NCI-H2029 treated with DMSO at 0.1 percent for 48 hours (cell line): Measurements from ENCODE around the gene PSMG4.

Experiments
- DNase-seq: peaks from one replicate; lab custom pipeline; 2025; lab: John Stamatoyannopoulos, UW

The PSMG4 gene

DNA sequence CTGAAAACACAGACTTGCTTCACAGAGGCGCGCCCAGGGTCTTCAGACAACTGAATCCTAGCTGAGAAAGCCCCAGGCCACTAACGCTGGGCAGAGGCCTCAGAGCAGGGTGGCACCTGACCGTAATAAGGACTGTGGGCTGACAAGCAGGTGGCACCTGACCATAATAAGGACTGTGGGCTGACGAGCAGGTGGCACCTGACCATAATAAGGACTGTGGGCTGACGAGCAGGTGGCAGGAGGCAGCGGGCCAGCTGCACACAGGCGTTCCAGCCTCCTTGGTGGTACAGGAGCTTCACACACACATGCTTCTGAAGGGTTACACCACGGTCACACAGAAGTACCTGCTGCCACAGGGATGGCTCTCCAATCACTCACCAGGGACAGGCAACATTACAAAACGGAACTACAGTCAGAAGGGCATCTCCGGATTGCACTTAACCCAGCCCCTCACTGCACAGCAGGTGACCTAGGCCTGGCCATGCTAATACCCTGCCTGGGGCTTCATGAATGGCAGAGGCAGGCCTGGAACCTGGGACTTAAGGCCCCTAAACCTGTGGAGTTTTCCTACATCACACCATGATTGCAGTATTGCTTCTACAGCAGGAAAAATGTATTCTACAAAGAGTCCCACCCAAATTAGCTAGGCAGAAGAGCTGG, 50.8 kb downstream of the PSMG4 start:
- DNase-seq = peak; percentile 99

DNA sequence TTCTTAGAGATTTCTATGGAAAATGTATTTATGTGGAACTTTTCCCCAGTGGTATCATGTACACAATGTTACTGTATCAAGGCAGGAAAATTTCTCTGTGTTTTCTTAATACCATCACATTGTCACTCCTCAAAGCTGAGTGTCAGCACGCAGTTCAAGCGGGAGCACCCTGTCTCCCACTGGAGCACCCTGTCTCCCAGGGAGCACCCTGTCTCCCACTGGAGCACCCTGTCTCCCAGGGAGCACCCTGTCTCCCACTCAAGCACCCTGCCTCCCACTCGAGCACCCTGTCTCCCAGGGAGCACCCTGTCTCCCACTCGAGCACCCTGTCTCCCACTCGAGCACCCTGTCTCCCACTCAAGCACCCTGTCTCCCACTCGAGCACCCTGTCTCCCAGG, 51.3 kb downstream of the PSMG4 start:
- no peak for DNase-seq

DNA sequence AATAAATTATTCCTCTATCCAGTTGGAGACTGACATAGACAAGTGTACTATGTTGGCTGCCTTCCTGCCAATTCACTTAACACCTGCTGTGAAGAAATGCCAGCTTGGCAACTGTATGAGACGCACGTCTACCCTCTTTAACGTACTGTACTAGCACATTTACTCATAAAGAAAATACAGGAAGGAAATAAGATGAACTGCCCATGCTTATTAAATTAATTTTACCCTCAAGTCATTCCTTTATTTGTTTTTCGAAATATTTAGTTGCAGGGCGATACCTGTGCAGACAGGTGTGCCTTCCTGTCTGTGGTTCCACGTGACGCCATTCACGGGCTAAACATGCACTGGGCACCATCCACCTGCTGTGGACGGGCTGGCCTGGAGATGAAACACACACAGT, 52.0 kb downstream of the PSMG4 start:
- peak; percentile 93 for DNase-seq

GRCh38 chr6:3311826-3312225, 53.1 kb downstream of the PSMG4 start:
- DNase-seq = no peak

- no peak for DNase-seq
These were observed 54.0 kb downstream of the PSMG4 start for GRCh38 chr6:3312604-3313231.

DNA sequence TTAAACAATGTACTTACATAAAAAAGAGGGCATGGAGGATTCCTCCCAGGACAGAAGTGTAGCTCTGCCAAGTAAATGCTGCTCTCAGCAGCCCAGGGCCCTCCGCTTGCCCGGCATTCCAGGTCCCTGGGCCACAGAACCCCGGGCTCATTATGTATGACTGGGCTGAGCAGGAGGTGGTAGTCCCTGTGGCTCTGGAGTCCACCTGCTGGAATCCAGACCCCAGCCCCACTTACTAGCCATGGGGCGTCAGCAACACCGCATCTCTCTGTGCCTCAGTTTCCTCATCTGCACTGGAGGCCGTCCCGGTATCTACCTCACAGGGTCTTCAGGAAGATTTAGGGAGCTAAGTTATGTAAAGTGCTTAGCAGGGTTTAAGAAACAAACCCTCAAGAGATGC, 55.4 kb downstream of the PSMG4 start:
- no peak for DNase-seq

DNA sequence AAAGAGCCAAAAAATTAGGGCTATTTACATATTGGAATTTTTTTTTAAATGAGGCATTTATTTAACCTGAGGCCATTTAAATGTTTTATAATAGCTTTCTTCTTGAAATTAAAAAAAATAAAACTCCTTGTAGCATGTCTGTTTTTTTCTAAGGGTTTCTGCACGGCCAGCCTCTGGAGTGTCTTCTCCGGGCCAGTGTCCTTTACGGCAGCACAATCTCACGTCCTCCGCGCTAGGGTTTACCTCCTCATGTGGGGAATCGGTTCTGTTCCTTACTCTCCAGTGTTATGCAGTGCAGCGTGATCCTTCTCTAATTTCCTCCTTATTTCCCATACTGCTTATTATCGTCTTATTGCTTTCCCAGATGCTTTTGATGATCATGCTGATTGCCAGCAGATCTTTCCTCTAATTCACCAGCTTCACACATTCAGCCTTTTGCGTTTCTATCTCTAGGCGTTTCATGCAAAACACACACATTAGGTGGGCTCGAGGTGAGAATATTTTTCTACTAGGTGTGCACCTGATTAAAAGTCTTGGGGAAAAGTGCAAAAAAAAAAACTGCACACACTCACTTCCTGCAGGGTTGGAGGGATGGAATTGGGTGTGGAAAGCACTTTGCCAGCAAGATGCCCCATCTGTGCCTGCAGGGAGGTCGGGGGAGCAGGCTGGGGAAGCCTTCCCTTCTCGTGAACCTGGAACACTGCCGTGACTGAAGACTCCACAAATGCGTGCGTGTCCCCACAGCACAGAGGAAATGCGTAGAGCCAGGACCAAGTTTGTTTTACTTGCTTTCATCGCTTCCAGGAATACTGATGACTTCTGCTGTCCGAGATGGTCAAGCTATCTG, 56.1 kb downstream of the PSMG4 start:
- DNase-seq = no peak

DNA sequence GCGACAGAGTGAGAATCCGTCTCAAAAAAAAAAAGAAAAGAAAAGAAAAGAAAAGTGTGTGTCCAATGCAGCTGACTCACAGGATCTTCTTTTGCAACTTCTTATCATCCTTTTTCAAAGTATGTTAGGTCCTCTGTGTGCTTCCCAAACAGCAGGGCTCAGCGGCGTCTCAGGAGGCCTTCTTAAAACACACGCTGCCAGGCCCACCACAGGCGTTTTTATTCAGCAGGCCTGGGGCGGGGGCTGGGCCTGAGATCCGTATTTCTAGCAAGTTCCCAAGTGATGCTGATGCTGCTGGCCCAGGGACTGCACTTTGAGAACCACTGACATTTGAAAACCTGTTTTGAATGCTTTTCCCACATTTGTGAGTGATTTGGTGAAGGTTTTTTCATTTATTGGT, 57.1 kb downstream of the PSMG4 start:
- no peak for DNase-seq

DNA sequence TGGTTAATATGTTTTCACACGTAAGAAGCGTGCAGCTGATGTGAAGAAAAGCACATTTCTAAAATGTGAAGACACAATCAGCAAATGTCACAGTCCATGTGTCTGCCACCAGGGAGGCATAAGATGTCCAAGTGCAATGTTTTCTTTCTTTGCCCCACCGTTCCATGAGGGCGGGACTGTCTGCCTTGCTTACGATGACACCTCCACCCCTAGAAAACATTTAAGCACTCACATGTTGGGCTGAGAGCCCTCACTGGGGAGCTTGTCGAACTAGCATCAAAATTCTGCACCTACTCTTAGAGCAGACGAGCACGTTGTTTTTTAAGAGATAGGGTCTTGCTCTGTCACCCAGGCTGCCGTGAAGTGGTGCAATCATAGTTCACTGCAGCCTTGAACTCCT, 57.6 kb downstream of the PSMG4 start:
- no peak for DNase-seq

- DNase-seq = no peak
These were observed 58.1 kb downstream of the PSMG4 start for GRCh38 chr6:3316818-3317217.
